Ovary (tissue), 9 donors: Measurements from ENCODE around the gene PRKG1. TPM values are rescaled to one million over a fixed set of nuclear protein-coding genes. Genes with fewer than 3 reads are reported as not detected.
"Not testable (repeated sequence)": the region's sequence is repeated elsewhere in the genome, so short reads cannot be mapped to it uniquely, and the experiment has no call there.

ENCODE experiments used
- DNase-seq, 5 donors: peaks; one replicate each; pipeline ENCODE4 v3.0.0-alpha.2; 2019 to 2020
- H3K27ac ChIP-seq, 2 donors: fragments of 200-600 bp; one replicate each; pipeline versions ENCODE4 v1.5.1 to v1.8.0; 2019 to 2022
- H3K27me3 ChIP-seq: fragments of 200-600 bp; one replicate; pipeline ENCODE4 v1.8.0; 2022
- H3K36me3 ChIP-seq: fragments of 200-600 bp; sonication (generic); one replicate; pipeline ENCODE4 v1.5.1; 2019
- H3K4me1 ChIP-seq: one replicate; pipeline ENCODE4 v1.8.1; 2013; ENCODE audit warnings: mild to moderate bottlenecking, moderate library complexity; ENCODE audit not compliant: insufficient read depth
- H3K4me3 ChIP-seq: fragments of 200-600 bp; sonication (generic); one replicate; pipeline ENCODE4 v1.5.1; 2017
- H3K9me3 ChIP-seq, 2 donors: fragments of 200-600 bp in 1 of 2; sonication (generic) in 1 of 2; one replicate each; pipeline versions ENCODE4 v1.5.1 to v1.8.1; 2013 to 2019; ENCODE audit warnings: mild to moderate bottlenecking in 1 of 2, moderate library complexity in 1 of 2
- EP300 ChIP-seq: sonication (generic); formaldehyde crosslinking; IDR thresholded peaks from one replicate; pipeline ENCODE4 v1.6.1; 2017; ENCODE audit warnings: antibody characterized with exemption
- POLR2A ChIP-seq: fragments of 450-650 bp; IDR thresholded peaks from one replicate; pipeline ENCODE4 v1.6.1; 2017; ENCODE audit warnings: antibody characterized with exemption, mild to moderate bottlenecking, moderate library complexity
- WGBS, 3 donors: extraction: QIAGEN DNeasy Blood & Tissue Kit in 1 of 3; methylation state at CpG; one replicate each; pipeline versions ENCODE4 v1.1.5 to v1.1.7; 2013 to 2017; 5-methylcytosine and 5-hydroxymethylcytosine counted together
- intact Hi-C, 4 donors: fragments of 100-400 bp; cut with DNase I; formaldehyde crosslinking; loops; one replicate each; pipeline versions ENCODE4 v1.11.0 to v1.15.1; 2022 to 2023
- polyA plus RNA-seq, 2 donors: library from polyadenylated mRNA; stranded (reverse); fragments of 200-250 nt in 1 of 2; fragments of 350-450 nt in 1 of 2; fragmentation: Illumina TruSeq in 1 of 2; extraction: RNeasy Lipid Tissue Mini Kit (QIAGEN cat#74804) in 1 of 2; gene quantifications; one replicate each; pipeline ENCODE4 v1.2.3, GENCODE V29; 2013 to 2014
- total RNA-seq, 7 donors: library from RNA; depleted of rRNA in 2 of 7; stranded (reverse); fragments of >200 nt in 2 of 7; fragmentation: NEBNext Ultra II Directional in 3 of 7; extraction: Animal tissue kit (Norgen Biotek cat#: 25700) in 3 of 7; gene quantifications; one replicate each; pipeline versions ENCODE4 v1.1.0 to v1.2.4, GENCODE V29; 2016 to 2023
- TF ChIP-seq, protein P1 (sequence below), 3 donors: fragments of 450-650 bp in 2 of 3; fragments of 200-600 bp in 1 of 3; IDR thresholded peaks; one replicate each; pipeline versions ENCODE4 v1.5.1 to v1.8.0; 2016 to 2022; ENCODE audit warnings: antibody characterized with exemption in 3 of 3, mild to moderate bottlenecking in 1 of 3
- donor health status: DM: no; HTN: no; CAD: no; lungs with moderate emphysema.
- donor health status: DM: no; HTN: no; CAD: no.
- donor health status: Bipolar disorder and iron deficiency.
- donor health status: DM: yes; HTN: yes; CAD: no.
- donor health status: DM: no; HTN: no; CAD: no.
- donor health status: DM: yes; HTN: yes; CAD: no.

PRKG1 gene
- total and polyA plus RNA-seq, 9 donors = 2.8 to 21.1 (median 15.7) TPM

DNA sequence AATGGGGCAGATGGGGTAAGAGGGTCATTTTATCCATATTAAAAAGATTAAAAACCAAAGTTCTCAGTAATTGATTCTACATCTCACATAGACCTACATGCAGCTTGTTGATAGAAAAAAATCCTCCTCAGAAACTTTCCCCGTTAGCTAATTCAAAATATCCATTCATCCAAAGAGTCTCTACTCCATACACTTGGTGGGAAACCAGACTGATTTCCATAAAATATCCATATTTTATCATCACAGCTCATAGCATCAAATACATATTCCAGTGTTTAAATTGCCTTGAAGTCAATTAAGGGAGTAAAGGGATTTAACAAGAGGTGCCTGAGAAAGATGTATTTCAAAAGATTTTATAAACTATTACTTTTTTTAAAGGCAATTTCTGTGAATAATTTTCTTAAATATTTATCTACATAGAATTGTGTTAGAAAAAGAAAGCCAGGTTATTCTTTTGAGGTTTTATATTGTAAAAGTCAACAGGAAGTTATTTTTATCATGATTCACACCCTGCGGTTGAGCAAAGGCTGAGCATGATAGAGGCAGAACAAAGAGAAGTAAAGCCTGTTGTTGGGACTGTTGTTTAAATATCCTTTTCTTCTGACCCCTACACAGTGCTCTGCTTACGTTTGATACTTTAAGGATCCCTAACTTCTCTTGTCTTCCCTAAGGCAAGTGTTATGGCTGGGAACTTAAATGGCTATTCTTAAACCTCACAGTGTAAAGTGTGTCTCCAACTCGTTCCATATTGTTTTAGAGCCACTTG, 266.7 kb downstream of the PRKG1 start:
- no peak overlapping the region for H3K27ac ChIP-seq
- intact Hi-C loops = no loop called here
- no peaks in the 10 kb centered on the region for H3K27me3 ChIP-seq
- no peak for DNase-seq
- no peak overlapping the region for H3K4me3 ChIP-seq
- no peaks in the 10 kb centered on the region for H3K36me3 ChIP-seq
- TF ChIP-seq POLR2A (no peak), EP300 (no peak)
- TF ChIP-seq, protein P1, sequence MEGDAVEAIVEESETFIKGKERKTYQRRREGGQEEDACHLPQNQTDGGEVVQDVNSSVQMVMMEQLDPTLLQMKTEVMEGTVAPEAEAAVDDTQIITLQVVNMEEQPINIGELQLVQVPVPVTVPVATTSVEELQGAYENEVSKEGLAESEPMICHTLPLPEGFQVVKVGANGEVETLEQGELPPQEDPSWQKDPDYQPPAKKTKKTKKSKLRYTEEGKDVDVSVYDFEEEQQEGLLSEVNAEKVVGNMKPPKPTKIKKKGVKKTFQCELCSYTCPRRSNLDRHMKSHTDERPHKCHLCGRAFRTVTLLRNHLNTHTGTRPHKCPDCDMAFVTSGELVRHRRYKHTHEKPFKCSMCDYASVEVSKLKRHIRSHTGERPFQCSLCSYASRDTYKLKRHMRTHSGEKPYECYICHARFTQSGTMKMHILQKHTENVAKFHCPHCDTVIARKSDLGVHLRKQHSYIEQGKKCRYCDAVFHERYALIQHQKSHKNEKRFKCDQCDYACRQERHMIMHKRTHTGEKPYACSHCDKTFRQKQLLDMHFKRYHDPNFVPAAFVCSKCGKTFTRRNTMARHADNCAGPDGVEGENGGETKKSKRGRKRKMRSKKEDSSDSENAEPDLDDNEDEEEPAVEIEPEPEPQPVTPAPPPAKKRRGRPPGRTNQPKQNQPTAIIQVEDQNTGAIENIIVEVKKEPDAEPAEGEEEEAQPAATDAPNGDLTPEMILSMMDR (IDR thresholded peaks at IDR 0.05) = no peak
- 74 to 85% (median 82%) methylated on average over 4 of the region's 4 CpGs for WGBS, 3 donors
- no peaks in the 10 kb centered on the region for H3K4me1 ChIP-seq
- no peaks in the 10 kb centered on the region for H3K9me3 ChIP-seq

DNA sequence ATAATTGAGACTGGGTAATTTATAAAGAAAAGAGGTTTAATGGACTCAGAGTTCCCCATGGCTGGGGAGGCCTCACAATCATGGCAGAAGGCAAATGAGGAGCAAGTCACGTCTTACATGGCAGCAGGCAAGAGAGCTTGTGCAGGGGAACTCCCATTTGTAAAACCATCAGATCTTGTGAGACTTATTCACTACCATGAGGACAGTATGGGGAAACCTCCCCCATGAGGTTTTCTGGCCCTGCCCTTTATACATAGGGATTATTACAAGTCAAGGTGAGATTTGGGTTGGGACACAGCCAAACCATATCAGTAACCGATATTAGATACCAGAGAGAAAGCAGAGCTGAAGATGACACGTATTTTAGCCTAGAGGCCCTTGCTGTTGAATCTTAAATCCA, 267.5 kb downstream of the PRKG1 start:
- DNase-seq, H3K4me1 ChIP-seq, H3K27ac ChIP-seq, intact Hi-C loops, H3K9me3 ChIP-seq, H3K27me3 ChIP-seq, H3K4me3 ChIP-seq, H3K36me3 ChIP-seq: not testable (repeated sequence)
- 88 to 91% (median 89%) methylated on average over 3 of the region's 3 CpGs for WGBS, 3 donors

DNA sequence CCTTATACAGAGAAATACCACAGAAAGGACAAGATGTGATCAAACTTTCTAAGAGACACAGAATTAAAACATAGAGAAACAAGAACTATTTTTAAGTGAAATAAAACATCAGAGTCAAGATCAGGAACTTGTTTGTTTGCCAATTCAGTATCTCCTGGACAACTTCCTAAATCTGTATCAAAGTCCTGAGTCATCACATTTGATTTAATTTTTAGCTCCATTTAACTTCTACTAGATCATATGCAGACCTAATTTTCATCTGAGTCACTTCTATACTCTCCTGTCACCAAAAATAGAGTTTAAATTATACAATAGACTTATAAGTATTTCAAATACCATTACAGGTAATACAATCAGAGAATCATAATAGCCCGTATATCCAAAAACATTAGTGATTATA, 268.1 kb downstream of the PRKG1 start:
- H3K4me3 ChIP-seq = no peak overlapping the region
- no peak for DNase-seq
- intact Hi-C loops = no loop called here
- 92 to 98% (median 97%) methylated on average over 1 of the region's 1 CpG for WGBS, 3 donors
- no peaks in the 10 kb centered on the region for H3K4me1 ChIP-seq
- TF ChIP-seq POLR2A = no peak
- TF ChIP-seq, protein P1 (IDR thresholded peaks at IDR 0.05) = no peak
- TF ChIP-seq EP300 = no peak
- no peaks in the 10 kb centered on the region for H3K9me3 ChIP-seq
- H3K27me3 ChIP-seq = no peaks in the 10 kb centered on the region
- H3K27ac ChIP-seq = no peak overlapping the region
- no peaks in the 10 kb centered on the region for H3K36me3 ChIP-seq

DNA sequence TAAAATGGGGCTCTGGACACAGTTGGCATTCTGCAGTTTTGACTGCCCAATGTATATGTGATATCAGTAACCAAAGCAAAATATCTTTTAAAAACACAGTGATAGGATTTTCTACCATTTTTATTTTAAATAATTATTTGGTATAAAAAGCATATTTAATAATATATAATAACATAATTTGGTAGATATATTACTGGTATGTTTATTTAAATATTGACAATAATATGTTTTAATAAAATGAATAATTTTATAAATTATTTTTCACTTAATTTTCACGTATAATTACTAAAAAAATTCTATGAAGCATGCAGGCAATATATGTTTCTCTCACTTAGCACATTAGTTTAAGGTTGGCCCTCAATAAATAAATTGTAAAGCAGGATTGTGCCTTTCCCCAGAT, 269.1 kb downstream of the PRKG1 start:
- intact Hi-C loops = no loop called here
- H3K4me1 ChIP-seq = no peaks in the 10 kb centered on the region
- TF ChIP-seq EP300 (no peak), POLR2A (no peak)
- TF ChIP-seq, protein P1 (IDR thresholded peaks at IDR 0.05) = no peak
- no peak overlapping the region for H3K4me3 ChIP-seq
- no peaks in the 10 kb centered on the region for H3K27me3 ChIP-seq
- 92 to 99% (median 94%) methylated on average over 1 of the region's 1 CpG for WGBS, 3 donors
- H3K36me3 ChIP-seq = no peaks in the 10 kb centered on the region
- no peak for DNase-seq
- no peak overlapping the region for H3K27ac ChIP-seq
- H3K9me3 ChIP-seq = no peaks in the 10 kb centered on the region

DNA sequence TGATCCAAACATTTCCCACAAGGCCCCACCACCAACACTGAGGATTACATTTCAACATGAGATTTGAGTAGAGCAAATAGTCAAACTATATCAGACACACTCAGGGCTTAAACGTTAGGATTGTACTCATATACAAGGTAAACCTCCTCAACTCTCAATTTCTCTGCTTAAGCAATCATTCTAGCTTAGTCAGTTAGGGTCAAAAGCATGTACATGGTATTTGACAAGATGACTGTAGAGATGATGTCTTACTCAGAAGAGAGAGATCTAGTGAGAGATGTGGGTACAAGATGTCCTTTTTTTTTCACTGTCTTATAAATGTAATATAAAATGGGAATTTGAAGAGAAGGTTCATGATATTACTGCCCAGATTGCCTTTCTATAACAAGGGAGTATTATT, 270.1 kb downstream of the PRKG1 start:
- Histone ChIP-seq H3K4me3 (no peak overlapping the region), H3K27ac (no peak overlapping the region), H3K9me3 (no peaks in the 10 kb centered on the region), H3K27me3 (no peaks in the 10 kb centered on the region), H3K36me3 (no peaks in the 10 kb centered on the region), H3K4me1 (no peaks in the 10 kb centered on the region)
- DNase-seq = no peak
- intact Hi-C loops = no loop called here
- TF ChIP-seq, protein P1 (IDR thresholded peaks at IDR 0.05) = no peak
- no peak for TF ChIP-seq POLR2A
- WGBS, 3 donors = 76 to 84% (median 82%) methylated on average over 1 of the region's 1 CpG
